NCI-H1105 (cell line): Measurements from ENCODE around the gene DOK6.

Source experiments
- DNase-seq: peaks from one replicate; lab custom pipeline; 2025; lab: John Stamatoyannopoulos, UW

DOK6 gene

DNA sequence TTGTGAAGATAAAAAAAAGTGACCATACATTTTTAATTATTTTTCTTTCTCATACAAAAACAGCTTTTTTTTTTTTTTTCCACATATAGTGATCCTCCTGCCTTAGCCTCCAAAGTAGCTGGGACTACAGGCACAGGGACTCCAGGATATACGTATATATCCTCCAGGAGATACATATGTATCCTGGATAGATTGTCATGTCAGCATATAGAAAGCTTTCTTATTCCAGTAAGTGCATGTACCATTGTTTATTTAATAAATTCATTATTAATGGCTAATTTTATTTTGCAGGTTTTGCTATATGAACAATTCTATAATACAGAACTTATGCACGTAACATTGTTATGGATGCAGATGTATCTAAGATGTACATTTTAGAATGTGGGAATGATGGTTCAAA lies 138.7 kb downstream of the DOK6 start:
- DNase-seq, result no peak

DNA sequence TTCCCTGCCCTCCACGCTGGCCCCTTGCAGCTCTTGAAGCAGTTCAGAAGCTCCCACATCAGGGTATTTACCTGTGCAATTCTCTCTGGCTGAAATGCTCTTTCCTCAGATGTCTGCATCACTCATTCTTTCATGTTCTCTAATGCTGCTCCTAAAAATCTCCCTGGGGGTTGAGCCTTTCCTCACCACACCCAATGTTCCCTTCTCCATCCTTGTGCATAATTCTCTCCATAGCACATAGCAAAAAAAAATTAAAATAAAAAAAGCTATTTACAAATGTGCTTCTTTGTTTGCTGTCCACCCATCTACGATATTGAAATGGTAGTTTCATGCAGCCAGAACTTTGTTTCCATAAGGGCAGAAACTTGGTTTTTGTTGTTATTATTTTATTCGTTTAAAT lies 155.5 kb downstream of the DOK6 start:
- no peak for DNase-seq

DNA sequence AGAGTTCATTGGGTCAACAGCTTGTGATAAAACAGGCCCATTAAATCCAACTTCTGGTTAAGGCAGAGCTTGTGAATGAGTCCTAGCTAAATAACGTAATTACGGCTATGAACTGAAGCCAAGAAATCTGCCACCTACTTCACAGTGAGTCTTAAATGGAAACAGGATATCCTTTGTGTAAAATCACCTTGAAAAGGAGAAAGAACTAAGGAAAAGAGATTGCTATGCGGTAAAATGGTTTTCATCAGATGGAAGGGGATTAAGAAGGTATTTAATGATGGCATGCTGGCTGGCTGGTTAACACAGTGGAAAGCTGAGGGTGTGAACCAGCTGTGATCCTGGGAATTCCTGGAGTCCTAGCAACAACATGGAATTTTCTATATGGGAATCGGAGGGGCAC lies 156.6 kb downstream of the DOK6 start:
- peak; percentile 33 for DNase-seq

DNA sequence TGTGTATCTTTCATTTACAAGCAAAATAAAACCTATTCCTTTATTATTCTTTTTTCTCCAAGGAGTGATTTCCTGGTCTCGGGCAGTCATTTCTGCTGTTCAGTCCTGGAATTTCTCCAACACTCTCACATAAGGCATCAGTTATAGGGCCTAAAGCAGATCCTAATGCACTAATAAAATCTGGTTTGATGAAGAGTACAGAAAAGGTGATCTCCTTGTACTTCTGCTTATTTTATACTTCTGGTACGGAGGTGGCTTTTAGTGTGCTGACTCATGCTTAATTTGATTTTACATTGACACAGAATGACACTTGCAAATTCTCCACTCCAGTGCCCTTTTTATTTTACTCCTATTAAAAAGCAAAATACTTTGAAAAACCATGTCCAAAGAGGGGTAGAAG lies 157.4 kb downstream of the DOK6 start:
- DNase-seq, result no peak

DNA sequence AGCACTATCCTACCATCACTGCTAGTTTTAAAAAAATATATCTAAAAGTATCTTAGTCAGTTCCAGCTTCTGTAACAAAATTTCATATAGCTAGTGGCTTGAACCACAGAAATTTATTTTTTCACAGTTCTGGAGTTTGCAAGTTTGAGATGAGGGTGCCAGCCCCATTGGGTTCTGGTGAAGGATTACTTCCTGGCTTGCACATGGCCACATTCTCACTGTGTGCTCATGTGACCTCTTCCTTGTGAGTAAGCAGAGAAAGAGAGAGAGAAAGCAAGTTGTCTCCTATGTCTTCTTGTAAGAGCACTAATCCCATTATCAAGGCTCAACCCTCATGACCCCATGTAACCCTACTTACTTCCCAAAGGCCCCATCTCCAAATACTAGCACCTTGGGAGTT lies 158.9 kb downstream of the DOK6 start:
- no peak for DNase-seq

DNA sequence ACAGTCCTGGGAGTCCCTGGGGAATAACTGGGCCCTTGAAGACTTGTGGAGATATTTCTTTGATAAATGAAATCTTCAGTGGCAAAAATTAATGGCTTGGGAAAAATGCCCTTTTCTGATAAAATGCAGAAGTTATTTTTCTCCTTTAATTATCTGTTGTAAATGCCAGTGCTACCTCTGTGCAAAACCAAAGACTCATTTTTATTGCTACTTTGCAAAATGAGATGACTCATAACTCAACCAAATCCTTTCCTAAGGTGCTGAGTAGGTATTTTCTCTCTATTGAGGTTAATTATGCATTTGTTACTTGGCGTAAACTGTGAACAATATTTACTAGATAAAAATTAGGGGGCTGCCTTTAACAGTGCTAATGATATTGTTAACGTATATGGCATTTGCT lies 163.9 kb downstream of the DOK6 start:
- no peak for DNase-seq

DNA sequence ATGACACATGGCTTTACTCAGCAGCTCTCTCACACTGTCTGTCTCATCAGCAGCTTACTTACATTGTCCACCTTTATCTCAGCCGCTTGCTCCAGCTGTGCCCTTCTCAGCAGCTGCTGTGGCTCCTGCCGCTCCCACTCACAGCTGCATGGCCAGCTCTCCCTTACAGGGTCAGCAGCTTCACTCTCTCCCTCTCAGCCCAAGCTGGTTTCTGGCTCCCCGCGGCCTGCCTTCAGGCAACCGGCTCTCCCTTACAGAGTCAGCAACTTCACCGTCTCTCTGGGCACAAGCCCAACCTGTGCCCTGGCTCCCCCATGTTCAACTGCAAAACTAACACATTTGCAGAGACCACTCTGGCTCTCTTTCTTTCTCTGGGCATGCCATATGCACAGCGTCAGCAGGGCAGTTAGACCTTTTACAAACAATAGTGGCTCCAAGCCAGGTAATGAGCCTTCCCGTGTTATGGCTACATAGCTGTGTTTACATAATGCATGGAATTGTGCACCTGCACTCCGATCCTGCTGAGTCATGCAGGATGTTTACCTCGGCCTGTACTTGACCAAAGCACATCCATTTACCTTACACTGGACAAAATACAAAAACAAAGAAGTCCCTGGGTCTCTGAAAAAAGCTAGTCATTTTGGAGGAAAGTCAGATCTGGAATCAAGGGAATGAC lies 167.3 kb downstream of the DOK6 start:
- DNase-seq, result no peak

DNA sequence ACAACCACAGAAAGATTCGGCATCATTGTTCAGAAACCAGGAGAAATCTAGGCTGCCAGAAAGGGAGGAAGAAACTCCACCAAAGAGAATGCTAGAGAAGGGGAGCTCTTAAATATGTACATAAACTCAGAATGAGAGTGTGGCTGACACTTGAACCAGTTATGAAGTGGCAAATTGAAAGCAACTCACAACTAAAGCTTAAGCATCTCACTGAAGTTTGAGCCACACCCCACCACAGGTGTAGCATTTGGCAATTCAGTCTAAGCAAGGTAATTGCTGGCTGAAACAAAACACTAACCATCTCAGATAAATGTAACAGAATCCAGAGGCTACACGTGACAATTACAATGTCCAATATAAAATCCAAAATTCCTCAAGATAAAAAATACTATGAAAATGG lies 168.4 kb downstream of the DOK6 start:
- no peak for DNase-seq

DNA sequence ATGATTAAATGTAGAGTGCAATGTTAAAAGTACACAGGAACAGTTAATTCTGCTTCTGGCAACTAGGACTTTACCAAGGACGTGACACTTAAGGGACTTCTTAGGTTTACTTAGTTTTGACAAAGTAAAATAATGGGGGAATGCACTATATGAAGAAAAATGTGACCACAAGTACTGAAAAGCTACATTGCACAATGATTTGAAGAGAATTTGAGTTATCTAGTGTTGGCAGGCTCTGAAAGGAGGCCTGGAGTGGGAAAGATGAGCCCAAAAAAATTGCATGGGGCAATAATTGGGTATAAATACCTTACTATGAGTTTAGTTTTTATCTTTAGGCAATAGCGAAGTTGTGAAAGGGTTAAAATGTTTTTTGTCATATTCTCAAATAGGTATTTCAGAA lies 173.7 kb downstream of the DOK6 start:
- no peak for DNase-seq

DNA sequence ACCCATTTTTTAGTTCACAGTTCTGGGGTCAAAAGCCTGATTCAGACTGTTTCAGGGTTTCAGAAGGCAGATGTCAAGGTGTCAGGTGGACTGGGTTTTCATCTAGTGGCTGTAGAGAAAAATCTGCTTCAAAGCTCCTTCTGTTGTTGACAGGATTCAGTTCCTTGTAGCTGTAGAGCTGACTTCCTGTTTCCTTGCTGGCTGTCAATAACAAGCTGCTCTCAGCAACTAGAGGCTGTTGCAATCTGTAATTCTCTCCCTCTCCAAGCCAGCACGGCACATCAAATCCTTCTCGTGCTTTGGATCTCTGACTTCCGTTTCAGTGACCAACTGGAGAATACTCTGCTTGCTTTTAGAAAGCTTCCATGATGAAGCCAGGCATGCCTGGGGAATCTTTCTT lies 179.4 kb downstream of the DOK6 start:
- no peak for DNase-seq

DNA sequence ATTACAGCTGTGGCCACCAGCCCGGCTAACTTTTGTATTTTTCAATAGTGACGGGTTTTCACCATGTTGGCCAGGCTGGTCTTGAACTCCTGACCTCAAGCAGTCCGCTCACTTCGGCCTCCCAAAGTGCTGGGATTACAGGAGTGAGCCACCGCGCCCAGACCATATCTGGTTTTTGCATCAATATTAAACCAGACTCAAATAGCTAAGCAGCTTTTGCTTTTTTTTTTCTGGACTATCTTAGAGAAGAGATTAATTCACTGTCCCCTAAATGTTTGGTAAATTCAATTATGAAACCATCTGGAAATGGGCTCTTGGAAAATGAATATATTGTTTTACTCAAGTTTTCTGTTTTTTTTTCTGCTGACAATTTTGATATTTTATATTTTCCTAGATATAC lies 183.7 kb downstream of the DOK6 start:
- DNase-seq, result no peak

DNA sequence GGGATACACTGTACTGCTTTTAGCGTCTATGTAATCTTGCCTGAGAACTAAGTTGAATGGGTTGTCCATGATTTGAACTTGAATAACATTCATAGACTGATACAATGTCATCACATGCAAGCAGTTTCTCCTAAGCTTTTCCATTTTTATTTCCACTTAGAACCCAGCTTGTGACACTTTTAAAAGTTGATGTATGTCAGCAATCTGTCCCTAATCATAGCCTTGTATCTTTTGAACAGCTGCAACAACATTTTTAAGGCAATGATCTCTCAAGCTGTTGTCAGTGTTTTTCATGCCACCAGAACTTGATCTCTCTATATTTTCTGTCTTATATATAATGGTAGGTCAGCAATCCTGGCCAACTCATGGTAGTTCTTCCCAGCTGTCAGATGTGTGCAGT lies 185.0 kb downstream of the DOK6 start:
- no peak for DNase-seq

DNA sequence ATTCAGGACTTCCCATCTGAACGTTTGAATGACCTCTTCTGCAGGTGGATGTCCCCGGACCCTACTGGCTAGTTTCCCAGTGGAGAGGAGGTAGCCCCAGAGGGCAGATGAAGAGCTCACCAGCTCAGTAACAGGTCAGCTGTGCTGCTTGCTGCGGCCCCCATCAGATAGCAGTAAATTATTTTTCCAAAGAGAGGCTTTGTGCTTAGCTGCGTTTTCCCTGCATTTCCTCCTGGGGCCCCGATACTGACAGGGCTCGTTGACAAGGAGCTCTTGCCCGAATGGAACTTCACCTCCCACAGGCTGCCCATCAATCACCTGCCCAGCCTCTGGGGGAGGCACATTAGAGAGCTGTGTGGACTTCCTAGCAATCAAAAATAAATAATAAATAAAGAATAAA lies 185.8 kb downstream of the DOK6 start:
- no peak for DNase-seq

DNA sequence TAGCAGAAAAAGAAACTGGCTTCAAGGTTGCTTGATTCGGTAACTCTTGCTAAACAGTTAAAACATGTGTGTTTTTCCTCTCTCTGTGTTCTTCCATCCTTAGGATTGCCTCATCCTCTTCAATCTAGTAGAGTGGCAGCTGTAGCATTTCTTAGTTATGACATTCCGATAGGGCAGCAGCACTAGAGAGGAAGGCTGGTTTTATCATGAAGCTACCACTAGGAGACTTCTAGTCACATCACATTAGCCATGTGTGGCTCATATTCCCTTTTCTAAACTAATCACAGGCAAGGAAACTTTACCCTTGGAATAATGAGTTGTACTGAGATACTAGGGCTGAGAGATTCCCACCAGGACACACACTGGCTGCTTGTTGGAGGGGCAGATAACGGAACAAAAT lies 187.6 kb downstream of the DOK6 start:
- DNase-seq, result no peak

DNA sequence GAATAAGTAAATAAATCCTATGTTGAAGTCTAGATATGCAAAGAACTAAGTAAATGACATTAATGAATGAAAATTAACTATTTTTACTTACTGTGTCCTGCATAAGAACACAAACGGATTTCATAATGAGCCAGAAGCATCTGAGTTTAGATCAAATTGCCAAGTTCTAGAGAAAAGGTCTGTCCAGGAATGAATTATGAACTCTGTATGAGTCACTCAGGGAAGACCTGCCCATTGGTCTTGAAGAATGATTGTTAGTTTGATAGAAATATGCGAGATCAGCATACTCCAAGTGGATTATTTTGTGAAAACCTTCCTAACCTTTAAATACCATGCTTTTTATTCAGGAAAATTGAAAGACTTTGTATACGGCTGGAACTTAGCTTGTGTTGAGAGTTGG lies 189.5 kb downstream of the DOK6 start:
- DNase-seq, result no peak

DNA sequence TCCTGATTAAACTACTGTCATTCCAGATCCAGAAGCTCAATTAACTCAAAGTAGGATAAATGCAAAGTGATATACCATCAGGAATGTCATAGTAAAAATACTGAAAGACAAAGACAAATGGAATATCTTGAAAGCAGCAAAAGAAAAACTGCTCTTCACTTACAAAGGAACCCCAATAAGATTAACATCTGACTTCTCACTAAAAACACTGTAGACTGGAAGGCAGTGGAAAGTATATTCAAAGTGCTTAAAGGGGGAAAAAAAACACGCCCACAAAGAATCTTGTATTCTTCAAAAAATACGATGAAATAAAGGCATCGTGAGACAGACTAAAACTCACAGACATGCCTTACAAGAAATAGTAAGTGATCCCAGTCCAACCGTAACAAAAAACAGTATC lies 195.7 kb downstream of the DOK6 start:
- DNase-seq, result no peak

DNA sequence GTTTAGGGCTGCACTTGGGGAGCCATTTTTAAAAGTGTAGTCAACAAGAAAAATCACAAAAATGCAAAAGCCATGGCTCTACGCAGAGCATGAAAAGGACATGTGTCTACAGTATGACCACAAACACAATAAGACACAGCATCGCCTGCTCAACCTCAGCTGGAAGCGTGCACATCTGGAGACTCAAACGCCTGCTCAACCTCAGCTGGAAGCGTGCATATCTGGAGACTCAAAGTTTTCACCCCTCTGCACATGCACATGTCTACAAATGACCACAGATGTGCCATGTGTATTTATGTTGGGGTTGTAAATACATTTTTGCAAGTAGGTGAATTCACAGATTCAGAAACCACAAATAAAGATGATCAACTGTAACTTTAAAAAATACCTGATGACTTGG lies 196.9 kb downstream of the DOK6 start:
- DNase-seq, result no peak

DNA sequence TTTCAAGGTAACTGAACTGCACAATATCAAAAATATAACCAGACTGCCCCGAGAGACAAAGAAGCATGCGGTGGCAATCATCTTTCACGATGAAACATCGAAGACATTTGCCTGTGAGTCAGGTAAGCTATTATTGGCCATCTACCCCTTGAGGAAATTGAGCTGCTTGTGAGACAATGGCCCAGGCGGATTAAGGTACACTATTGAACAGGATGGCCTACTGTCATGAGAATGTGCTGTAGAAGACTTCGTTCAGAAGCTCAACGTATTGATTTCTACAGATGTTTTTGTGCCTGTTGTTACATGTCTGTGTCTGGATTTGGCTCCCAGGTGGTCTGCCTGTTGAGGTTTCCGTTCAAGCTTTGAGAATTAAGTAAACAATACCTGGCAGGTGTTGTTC lies 198.7 kb downstream of the DOK6 start:
- peak; percentile 88 for DNase-seq

DNA sequence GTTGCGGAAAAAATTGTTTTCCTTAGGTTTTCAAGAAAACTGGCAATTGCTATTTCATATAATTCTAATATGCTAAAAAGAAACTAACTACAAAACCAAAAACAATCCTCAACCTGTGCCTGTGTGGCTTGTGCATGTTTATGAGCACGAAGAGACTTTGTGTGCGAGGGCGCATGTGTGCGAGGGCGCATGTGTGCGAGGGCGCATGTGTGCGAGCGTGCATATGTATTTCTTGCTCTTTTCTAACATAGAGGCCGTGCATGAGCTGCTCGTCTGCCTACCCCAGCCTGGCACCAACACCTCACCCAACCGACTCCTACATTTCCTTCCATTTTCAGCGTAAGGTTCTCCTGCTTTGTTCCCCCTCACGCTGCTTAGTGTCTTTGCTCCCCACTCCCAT lies 211.6 kb downstream of the DOK6 start:
- no peak for DNase-seq

DNA sequence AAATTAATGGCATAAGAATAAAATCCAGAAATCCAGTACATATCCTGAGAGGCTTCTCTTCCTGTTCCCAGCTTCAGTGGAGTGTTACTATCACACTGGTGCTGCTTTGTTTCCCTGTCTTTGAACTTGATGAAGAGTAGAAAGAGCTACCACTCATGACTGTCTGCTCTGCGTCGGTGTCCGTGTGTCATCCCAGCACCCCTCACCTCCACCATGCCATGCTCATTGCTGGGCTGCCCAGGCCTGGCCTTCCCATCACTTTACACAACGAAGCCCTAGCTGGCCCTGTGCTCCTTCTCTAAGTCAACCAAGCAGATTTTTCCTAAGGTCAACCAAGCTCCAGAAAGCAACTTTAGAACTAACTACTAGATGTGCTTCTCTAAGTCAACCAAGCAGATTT lies 215.4 kb downstream of the DOK6 start:
- no peak for DNase-seq

DNA sequence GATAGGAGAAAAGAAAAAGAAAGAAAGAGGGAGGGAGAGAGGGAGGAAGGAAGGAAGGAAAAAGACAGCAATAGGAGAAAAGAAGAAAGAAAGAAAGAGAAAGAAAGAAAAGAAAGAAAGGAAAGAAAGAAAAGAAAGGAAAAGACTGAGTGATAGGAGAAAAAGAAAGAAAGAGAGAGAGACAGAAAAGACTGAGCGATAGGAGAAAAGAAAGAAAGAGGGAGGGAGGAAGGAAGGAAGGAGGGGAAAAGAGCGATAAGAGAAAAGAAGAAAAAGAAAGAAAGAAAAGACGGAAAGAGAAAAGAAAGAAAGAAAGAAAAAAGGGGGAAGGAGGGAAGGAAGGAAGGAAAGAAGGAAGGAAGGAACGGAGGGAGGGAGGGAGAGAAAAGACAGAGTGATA lies 216.7 kb downstream of the DOK6 start:
- DNase-seq, result no peak

DNA sequence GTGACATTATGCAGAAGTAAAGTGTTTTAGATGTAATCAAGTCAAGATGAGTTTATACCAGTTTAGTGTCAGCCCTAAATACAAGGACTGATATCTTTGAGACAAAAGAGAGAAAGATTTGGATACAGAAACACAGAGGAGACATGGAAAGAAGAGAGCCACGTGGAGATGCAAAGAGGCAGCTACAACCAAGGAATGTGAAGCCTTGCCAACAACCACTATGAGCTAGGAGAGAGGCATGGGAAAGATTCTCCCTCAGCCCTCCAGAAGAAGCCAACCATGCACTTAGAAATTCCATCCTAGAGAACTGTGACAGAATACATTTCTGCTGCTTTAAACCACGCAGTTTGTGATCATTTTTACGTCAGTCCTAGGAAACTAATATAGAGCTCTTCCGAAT lies 217.2 kb downstream of the DOK6 start:
- DNase-seq, result no peak

DNA sequence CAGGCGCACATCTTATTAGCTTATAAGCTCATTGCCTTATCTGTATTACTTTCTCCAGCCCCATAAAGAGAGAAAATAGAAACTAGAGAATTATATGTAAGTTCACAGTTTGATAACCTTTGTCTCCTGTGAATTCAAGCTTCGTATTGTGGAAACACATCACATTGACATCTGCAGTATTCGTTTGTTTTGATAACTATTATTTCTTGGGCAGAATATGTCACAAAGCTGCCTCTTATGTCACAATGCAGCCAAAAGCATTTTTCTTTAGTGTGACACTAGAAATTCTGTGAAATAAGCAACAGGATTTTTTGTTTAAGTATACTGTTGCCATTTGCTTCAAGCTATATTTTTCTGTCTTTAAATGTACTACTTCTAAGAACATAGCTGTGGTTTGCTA lies 221.5 kb downstream of the DOK6 start:
- DNase-seq, result no peak

DNA sequence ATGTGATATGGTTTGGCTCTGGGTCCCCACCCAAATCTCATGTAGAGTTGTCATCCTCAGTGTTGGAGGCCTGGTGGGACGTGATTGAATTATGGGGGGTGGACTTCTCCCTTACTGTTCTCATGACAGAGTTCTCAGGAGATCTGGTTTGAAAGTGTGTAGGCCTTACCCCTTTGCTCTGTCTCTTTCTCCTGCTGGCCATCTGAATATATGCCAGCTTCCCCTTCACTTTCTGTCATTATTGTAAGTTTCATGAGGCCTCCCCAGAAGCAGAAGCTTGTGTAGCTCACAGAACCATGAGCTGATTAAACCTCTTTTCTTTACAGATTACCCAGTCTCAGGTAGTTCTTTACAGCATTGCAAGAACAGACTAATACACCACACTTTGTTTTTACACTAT lies 222.3 kb downstream of the DOK6 start:
- DNase-seq, result no peak

DNA sequence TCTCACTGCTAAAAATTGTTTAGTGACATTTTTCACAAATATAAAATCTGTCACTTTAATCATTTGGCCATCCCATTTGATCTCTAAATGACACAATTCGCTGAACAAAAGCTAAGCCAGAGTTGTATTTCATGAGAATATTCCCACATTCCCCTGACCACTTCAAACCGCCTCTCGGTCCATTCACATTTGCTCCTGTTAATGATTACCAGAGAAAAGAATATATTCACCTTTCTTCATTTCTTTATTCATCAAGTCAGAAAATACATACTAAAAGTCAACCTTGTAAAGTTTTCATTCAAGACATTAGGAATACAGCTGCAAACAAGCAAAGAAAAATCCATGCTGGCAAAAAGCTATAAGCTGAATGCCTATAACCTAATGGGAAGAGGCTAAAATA lies 225.5 kb downstream of the DOK6 start:
- DNase-seq, result no peak
